AG09309 (cell line): Measurements from ENCODE around the gene TTBK1.

Experiments
- DNase-seq: peaks from one replicate; pipeline ENCODE4 v3.0.0-alpha.2; 2010; ENCODE audit warnings: low read depth
- H3K4me3 ChIP-seq: 2 replicates; pipeline ENCODE4 v1.5.1; 2011; ENCODE audit warnings: mild to moderate bottlenecking, low read depth, low read length, moderate library complexity; ENCODE audit not compliant: control insufficient read depth
- TF ChIP-seq, protein P1 (sequence below): IDR thresholded peaks from 2 replicates; pipeline ENCODE4 v1.5.1; 2011; ENCODE audit warnings: mild to moderate bottlenecking, low read depth, low read length, inconsistent platforms; ENCODE audit not compliant: insufficient read depth, control insufficient read depth; ENCODE audit errors: missing control alignments

The TTBK1 gene

DNA sequence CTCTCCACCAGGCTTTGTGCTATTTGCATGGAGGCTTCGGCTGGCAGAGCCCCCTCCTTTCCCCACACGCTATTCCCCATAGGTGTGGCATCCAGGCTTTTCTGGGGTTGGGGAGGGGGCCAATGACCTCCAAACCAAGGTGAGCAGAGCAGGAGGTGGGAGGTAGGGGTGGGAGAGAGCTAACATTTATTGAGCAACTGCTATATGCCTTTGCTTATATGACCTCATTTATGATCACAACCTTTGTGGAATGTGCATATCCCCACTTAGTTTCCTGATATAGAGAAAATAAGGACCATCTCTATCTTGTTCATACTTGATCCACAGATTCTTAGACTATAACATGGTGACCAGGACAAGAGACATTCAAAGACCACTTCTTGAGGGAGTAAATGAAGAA lies 37.0 kb downstream of the TTBK1 start:
- no peak overlapping the region for H3K4me3 ChIP-seq
- no peak for DNase-seq
- TF ChIP-seq, protein P1, sequence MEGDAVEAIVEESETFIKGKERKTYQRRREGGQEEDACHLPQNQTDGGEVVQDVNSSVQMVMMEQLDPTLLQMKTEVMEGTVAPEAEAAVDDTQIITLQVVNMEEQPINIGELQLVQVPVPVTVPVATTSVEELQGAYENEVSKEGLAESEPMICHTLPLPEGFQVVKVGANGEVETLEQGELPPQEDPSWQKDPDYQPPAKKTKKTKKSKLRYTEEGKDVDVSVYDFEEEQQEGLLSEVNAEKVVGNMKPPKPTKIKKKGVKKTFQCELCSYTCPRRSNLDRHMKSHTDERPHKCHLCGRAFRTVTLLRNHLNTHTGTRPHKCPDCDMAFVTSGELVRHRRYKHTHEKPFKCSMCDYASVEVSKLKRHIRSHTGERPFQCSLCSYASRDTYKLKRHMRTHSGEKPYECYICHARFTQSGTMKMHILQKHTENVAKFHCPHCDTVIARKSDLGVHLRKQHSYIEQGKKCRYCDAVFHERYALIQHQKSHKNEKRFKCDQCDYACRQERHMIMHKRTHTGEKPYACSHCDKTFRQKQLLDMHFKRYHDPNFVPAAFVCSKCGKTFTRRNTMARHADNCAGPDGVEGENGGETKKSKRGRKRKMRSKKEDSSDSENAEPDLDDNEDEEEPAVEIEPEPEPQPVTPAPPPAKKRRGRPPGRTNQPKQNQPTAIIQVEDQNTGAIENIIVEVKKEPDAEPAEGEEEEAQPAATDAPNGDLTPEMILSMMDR: no peak

DNA sequence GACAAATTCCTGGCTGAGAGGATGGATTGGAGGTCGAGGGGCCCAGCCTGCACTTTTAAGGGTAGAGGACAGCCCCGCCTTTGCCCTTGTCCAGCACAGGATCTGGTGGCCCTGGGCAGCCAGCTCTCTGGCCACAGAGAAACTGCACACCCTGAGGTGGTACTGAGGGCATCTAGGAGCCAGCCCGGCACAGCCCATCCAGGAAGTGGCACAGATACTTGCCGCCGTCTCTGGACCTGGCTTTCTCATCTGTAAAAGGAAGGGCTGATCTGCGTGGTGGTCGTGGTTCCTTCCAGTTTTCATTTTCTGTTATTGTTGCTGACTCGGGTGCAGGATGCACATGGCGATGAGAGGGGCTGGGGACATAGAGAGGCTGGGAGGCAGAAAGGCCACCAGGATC lies 38.8 kb downstream of the TTBK1 start:
- no peak for DNase-seq
- TF ChIP-seq, protein P1: no peak
- no peak overlapping the region for H3K4me3 ChIP-seq

DNA sequence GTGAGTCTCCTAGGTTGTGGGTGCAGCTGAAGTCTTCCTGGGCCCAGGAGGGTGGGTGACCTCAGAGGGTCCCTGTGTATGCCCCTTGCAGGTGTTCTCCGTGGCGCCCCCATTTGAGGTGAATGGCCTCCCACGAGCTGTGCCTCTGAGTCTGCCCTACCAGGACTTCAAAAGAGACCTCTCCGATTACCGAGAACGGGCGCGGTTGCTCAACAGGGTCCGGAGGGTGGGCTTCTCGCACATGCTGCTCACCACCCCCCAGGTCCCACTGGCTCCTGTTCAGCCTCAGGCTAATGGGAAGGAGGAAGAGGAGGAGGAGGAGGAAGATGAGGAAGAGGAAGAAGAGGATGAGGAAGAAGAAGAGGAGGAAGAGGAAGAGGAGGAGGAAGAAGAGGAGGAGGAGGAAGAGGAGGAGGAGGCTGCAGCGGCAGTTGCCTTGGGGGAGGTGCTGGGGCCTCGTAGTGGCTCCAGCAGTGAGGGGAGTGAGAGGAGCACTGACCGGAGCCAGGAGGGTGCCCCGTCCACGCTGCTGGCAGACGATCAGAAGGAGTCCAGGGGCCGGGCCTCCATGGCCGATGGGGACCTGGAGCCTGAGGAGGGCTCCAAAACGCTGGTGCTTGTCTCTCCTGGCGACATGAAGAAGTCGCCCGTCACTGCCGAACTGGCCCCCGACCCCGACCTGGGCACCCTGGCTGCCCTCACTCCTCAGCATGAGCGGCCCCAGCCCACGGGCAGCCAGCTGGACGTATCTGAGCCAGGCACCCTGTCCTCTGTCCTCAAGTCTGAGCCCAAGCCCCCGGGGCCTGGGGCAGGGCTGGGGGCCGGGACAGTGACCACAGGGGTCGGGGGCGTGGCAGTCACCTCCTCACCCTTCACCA lies 39.6 kb downstream of the TTBK1 start:
- DNase-seq: no peak
- TF ChIP-seq, protein P1: no peak
- H3K4me3 ChIP-seq: no peak overlapping the region

DNA sequence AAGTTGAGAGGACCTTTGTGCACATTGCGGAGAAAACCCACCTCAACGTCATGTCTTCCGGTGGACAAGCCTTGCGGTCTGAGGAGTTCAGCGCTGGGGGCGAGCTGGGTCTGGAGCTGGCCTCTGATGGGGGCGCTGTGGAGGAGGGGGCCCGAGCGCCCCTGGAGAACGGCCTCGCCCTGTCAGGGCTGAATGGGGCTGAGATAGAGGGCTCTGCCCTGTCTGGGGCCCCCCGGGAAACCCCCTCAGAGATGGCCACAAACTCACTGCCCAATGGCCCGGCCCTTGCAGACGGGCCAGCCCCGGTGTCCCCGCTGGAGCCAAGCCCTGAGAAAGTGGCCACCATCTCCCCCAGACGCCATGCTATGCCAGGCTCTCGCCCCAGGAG lies 40.2 kb downstream of the TTBK1 start:
- DNase-seq: no peak
- H3K4me3 ChIP-seq: no peak overlapping the region
- TF ChIP-seq, protein P1: no peak

DNA sequence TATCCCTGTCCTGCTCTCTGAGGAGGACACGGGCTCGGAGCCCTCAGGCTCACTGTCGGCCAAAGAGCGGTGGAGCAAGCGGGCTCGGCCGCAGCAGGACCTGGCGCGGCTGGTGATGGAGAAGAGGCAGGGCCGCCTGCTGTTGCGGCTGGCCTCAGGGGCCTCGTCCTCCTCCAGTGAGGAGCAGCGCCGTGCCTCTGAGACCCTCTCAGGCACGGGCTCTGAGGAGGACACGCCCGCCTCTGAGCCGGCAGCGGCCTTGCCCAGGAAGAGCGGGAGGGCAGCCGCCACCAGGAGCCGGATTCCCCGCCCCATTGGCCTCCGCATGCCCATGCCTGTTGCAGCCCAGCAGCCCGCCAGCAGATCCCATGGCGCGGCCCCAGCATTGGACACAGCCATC lies 40.6 kb downstream of the TTBK1 start:
- no peak overlapping the region for H3K4me3 ChIP-seq
- no peak for DNase-seq
- TF ChIP-seq, protein P1: no peak

DNA sequence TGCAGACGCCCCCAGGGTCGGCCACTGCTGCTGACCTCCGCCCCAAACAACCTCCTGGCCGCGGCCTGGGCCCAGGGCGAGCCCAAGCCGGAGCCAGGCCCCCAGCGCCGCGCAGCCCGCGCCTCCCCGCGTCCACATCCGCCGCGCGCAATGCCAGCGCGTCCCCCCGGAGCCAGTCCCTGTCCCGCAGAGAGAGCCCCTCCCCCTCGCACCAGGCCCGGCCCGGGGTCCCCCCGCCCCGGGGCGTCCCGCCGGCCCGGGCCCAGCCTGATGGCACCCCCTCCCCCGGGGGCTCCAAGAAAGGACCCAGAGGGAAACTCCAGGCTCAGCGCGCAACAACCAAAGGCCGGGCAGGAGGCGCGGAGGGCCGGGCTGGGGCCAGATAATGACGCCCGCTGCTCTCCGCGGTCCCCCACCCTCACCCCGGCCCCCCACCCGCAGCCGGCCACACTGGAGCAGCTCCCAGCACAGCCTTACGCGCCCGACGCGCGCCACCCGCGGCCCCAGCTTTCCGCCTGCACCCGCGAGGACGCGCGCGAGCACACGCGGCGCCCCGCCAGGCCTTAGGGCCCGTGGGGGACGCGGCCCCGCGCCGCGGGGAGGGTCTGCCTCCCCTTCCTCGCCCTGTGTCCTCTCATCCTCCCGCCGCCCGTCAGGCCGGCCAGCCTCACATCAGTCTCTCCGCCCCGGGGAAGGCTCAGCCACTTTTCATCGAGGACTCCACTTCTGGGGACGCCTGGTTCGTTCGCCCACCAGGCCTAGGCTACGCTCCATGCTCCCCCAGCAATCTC lies 41.9 kb downstream of the TTBK1 start:
- DNase-seq: no peak
- TF ChIP-seq, protein P1: no peak

More for the DNA sequence above, 41.9 kb downstream of the TTBK1 start:
- H3K4me3 ChIP-seq: no peak overlapping the region; the same call in 1 of the 2 replicates
